Measurements from ENCODE around the gene ARMC3. TPM values are rescaled to one million over a fixed set of nuclear protein-coding genes. Genes with fewer than 3 reads are reported as not detected.

The ARMC3 gene
- total and polyA plus RNA-seq, 9 of the 15 experiments (the other 6 are each of a cell fraction or from before 2014, with no cell fraction given), result 0.33 to 1.1 (median 0.62) TPM

DNA sequence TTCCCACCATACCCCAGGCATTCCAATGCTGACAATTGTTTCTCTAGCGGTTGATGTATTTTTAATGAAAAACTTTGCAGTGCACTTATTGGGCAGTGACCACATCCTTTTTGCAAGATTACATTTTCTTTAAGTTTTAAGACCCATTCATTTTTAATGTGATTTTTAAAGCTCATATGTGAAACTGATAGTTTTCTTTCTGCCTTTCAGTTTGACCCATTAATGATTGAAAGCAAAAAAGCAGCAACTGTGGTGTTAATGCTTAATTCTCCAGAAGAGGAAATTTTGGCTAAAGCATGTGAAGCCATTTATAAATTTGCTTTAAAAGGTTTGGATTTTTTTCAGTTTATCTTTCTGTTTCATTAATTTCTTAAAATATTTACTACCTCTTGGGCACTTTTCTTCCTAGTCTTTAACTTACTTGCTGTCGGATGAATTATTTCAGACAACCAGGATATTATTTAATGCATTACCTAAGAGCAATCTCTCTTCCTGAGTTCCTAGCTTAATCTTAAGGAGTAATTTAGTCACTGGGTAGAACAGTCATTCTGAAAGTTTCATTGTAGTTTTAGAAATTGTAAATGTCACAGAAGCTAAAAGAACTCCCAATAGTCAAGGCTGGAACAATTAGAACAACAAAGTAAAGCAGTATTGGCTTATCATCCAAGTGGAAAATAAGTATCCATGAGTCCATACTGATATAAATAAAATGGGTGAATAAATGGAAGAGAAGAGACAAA lies 18.3 kb downstream of the ARMC3 start (continued):
- TF ChIP-seq ZNF239 (CRISPR knock-in tag; IDR thresholded peaks at IDR 0.05) (no peak), TCFL5 (CRISPR knock-in tag; conservative IDR thresholded peaks at IDR 0.05) (no peak), KAT7 (CRISPR knock-in tag; IDR thresholded peaks at IDR 0.05; ENCODE audit: borderline replicate concordance) (no peak), SMAD4 (CRISPR knock-in tag; conservative IDR thresholded peaks at IDR 0.05) (no peak), TCF7 (IDR thresholded peaks at IDR 0.05; ENCODE audit: borderline replicate concordance) (no peak), ZNF212 (CRISPR knock-in tag; IDR thresholded peaks at IDR 0.05) (no peak), HDAC3 (IDR thresholded peaks at IDR 0.05; ENCODE audit: borderline replicate concordance, partially characterized antibody) (no peak)
- TF ChIP-seq, protein P1, sequence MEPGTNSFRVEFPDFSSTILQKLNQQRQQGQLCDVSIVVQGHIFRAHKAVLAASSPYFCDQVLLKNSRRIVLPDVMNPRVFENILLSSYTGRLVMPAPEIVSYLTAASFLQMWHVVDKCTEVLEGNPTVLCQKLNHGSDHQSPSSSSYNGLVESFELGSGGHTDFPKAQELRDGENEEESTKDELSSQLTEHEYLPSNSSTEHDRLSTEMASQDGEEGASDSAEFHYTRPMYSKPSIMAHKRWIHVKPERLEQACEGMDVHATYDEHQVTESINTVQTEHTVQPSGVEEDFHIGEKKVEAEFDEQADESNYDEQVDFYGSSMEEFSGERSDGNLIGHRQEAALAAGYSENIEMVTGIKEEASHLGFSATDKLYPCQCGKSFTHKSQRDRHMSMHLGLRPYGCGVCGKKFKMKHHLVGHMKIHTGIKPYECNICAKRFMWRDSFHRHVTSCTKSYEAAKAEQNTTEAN (CRISPR knock-in tag; IDR thresholded peaks at IDR 0.05), result no peak

DNA sequence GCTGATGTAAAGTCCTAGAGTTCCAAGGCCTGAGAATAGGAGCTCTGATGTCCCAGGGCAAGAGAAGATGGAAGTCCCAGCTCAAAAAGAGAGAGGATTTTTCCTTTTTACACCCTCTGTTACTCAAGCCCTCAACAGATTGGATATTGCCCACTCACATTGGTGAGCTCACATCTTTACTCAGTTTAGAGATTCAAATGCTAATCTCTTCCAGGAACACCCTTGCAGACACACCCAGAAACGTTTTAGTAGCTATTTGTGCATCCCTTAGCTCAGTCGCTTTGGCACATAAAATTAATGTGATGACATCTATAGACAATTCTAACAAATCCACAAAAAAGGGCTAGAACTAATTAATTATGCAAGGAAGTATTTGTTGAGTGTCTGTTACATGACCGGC lies 27.1 kb downstream of the ARMC3 start:
- 26% methylated on average over 3 of the region's 3 CpGs for WGBS (ENCODE audit: insufficient coverage, low coverage, missing lambda C conversion rate)
- no peaks in the 10 kb centered on the region for H3K9me3 ChIP-seq (replicated peaks; ENCODE audit: control insufficient read depth, insufficient read depth, low read depth, low read length)
- H3K27me3 ChIP-seq (ENCODE audit: control insufficient read depth in 2 of 2, insufficient read depth in 2 of 2, low read length in 2 of 2), result no peaks in the 10 kb centered on the region
- no peak for TF ChIP-seq WHSC1 (IDR thresholded peaks at IDR 0.05; ENCODE audit: low read length)
- H2AFZ ChIP-seq (ENCODE audit: low read depth, low read length), result no peak overlapping the region
- H4K20me1 ChIP-seq (replicated peaks; ENCODE audit: control insufficient read depth, insufficient read depth, low read length), result no peaks in the 10 kb centered on the region
- H3K36me3 ChIP-seq (ENCODE audit: control insufficient read depth, insufficient read depth, low read length), result no peaks in the 10 kb centered on the region
- no peaks in the 10 kb centered on the region for H3K79me2 ChIP-seq (ENCODE audit: control insufficient read depth, insufficient read depth, low read length)
- DNase-seq (ENCODE audit: extremely low read depth in 1 of 4, low spot score in 3 of 4), result no peak
- H3K4me3 ChIP-seq, result no peak overlapping the region
- no peaks in the 10 kb centered on the region for H3K4me1 ChIP-seq (replicated peaks in 1 of 2; ENCODE audit: control insufficient read depth in 2 of 2, insufficient read depth in 2 of 2, low read length in 2 of 2)
- CTCF ChIA-PET (ENCODE audit: low intra/inter-chr PET ratio), result no interaction called here
- H3K4me2 ChIP-seq (ENCODE audit: insufficient read depth, low read length), result no peak overlapping the region
- intact Hi-C loops (cut with micrococcal nuclease), result no loop called here
- in situ Hi-C loops (cut with MboI), result no loop called here
- no peak for ATAC-seq
- no peak overlapping the region for H3K9ac ChIP-seq (ENCODE audit: insufficient read depth in 1 of 2, low read depth in 2 of 2, low read length in 2 of 2)
- no TSS peak for BruUV-seq (replicated peaks)
- FAIRE-seq, result peak; percentile 51
- no peaks in the 10 kb centered on the region for H3K9me1 ChIP-seq (ENCODE audit: control insufficient read depth, insufficient read depth, low read length)
- POLR2A ChIA-PET, result interaction anchor here (0.6 to 0.8 kb wide), 4 partner anchors 13 to 1423 kb away, joined by 3 to 4 read pairs (median 3); no protein-coding TSS in a partner anchor
- H3K27ac ChIP-seq (ENCODE audit: extremely low read depth, low read depth, low read length), result no peak overlapping the region

Data from K562 (cell line).